Measurements from ENCODE around the gene GPX6. TPM values are rescaled to one million over a fixed set of nuclear protein-coding genes. Genes with fewer than 3 reads are reported as not detected.

GPX6 gene
- total and polyA plus RNA-seq, 2 donors (not counting 1 experiment from before 2014, with no cell fraction given), result not detected

GRCh38 chr6:28496099-28496779 is 19.4 kb downstream of the GPX6 start:
- TF ChIP-seq EZH2 (IDR thresholded peaks at IDR 0.05; ENCODE audit: low read length, missing control alignments) (no peak), CTCF (conservative IDR thresholded peaks at IDR 0.05 in 1 of 2, IDR thresholded peaks at IDR 0.05 in 1 of 2; ENCODE audit: low read depth in 1 of 2, low read length in 2 of 2) (peak in 1 of 2 donors; percentile 7)
- Histone ChIP-seq H2AFZ (ENCODE audit: low read length) (no peak overlapping the region), H3K27me3 (ENCODE audit: control insufficient read depth, insufficient read depth, low read length) (no peaks in the 10 kb centered on the region), H3K79me2 (ENCODE audit: control insufficient read depth, insufficient read depth, low read length) (no peaks in the 10 kb centered on the region), H3K9ac (ENCODE audit: insufficient read depth, low read length) (no peak overlapping the region), H3K36me3 (ENCODE audit: control insufficient read depth, insufficient read depth, low read length) (no peaks in the 10 kb centered on the region), H3K4me2 (ENCODE audit: extremely low read depth, insufficient read depth, low read length) (no peak overlapping the region), H4K20me1 (ENCODE audit: control insufficient read depth, extremely low read depth, insufficient read depth, low read length) (no peaks in the 10 kb centered on the region), H3K9me3 (ENCODE audit: control insufficient read depth, insufficient read depth, low read depth, low read length) (no peaks in the 10 kb centered on the region), H3K4me1 (ENCODE audit: control insufficient read depth, extremely low read depth, insufficient read depth, low read length) (no peaks in the 10 kb centered on the region), H3K4me3 (replicated peaks in 1 of 4; ENCODE audit: control extremely low read depth in 1 of 4, insufficient read depth in 1 of 4, low read depth in 3 of 4, low read length in 4 of 4) (no peak overlapping the region), H3K27ac (ENCODE audit: insufficient read depth, low read length) (no peak overlapping the region)
- peak in 1 of 2 donors; percentile 29 for DNase-seq (ENCODE audit: low read depth in 2 of 2)

DNA sequence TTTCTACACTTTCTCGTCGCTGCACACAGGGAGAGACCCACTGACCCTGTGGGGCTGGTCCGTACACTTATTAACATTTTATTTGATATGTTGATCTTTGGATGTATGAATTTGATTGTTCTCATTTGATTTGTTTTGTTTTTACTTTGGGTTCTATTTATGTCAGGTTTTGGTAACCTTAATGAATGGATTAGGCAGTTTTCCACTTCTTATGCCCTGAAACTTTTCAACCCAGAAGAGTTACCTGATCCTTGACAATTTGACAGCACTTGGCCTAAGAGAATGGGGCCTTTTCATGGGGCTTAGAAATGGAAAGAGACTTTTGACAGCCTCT is 23.6 kb downstream of the GPX6 start:
- no peak overlapping the region for H2AFZ ChIP-seq (ENCODE audit: low read length)
- no peaks in the 10 kb centered on the region for H4K20me1 ChIP-seq (ENCODE audit: control insufficient read depth, extremely low read depth, insufficient read depth, low read length)
- H3K9ac ChIP-seq (ENCODE audit: insufficient read depth, low read length), result no peak overlapping the region
- no peak overlapping the region for H3K27ac ChIP-seq (ENCODE audit: insufficient read depth, low read length)
- H3K79me2 ChIP-seq (ENCODE audit: control insufficient read depth, insufficient read depth, low read length), result no peaks in the 10 kb centered on the region
- H3K4me3 ChIP-seq (replicated peaks in 1 of 4; ENCODE audit: control extremely low read depth in 1 of 4, insufficient read depth in 1 of 4, low read depth in 3 of 4, low read length in 4 of 4), result no peak overlapping the region
- H3K9me3 ChIP-seq (ENCODE audit: control insufficient read depth, insufficient read depth, low read depth, low read length), result no peaks in the 10 kb centered on the region
- no peak for DNase-seq (ENCODE audit: low read depth in 2 of 2)
- no peaks in the 10 kb centered on the region for H3K4me1 ChIP-seq (ENCODE audit: control insufficient read depth, extremely low read depth, insufficient read depth, low read length)
- no peaks in the 10 kb centered on the region for H3K36me3 ChIP-seq (ENCODE audit: control insufficient read depth, insufficient read depth, low read length)
- no peaks in the 10 kb centered on the region for H3K27me3 ChIP-seq (ENCODE audit: control insufficient read depth, insufficient read depth, low read length)
- H3K4me2 ChIP-seq (ENCODE audit: extremely low read depth, insufficient read depth, low read length), result no peak overlapping the region
- TF ChIP-seq EZH2 (IDR thresholded peaks at IDR 0.05; ENCODE audit: low read length, missing control alignments), result no peak
- TF ChIP-seq CTCF (conservative IDR thresholded peaks at IDR 0.05 in 1 of 2, IDR thresholded peaks at IDR 0.05 in 1 of 2; ENCODE audit: low read depth in 1 of 2, low read length in 2 of 2), result no peak

DNA sequence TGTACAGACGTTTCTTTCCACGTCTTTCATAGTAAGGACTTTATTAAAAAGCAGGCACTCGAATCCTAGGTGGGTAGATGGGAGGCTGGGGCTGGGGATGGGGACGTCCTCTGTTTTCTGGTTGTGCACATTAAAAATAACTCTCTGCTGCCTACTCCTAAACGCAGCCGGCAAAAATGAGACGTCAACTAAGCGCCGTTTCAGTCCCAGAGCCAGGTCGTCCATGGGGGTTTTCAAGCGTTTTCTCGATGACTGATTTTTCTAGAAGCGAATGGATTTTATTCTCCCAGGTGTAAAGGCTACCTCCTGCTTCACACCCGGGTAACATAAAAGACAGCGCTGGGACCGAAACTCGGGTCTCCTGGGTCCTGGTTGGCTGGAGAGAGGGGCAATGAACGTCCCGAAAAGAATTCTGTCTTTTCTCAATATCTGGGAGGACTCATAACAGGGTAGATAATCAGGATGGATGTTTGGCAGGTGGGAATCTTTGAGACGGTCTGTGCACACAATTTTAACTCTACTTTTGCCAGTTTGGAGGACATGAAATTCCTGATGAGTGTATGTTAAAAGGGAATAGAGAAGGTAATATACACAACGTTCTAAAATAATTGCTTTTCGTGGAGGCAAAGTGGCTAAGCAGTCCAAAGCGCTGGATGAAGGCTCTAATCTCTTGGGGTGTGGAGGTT is 25.2 kb downstream of the GPX6 start:
- H3K4me2 ChIP-seq (ENCODE audit: extremely low read depth, insufficient read depth, low read length), result peak overlapping the region; percentile 66
- H3K36me3 ChIP-seq (ENCODE audit: control insufficient read depth, insufficient read depth, low read length), result no peaks in the 10 kb centered on the region
- H3K9ac ChIP-seq (ENCODE audit: insufficient read depth, low read length), result no peak overlapping the region
- no peak for DNase-seq (ENCODE audit: low read depth in 2 of 2)
- H3K9me3 ChIP-seq (ENCODE audit: control insufficient read depth, insufficient read depth, low read depth, low read length), result no peaks in the 10 kb centered on the region
- H3K79me2 ChIP-seq (ENCODE audit: control insufficient read depth, insufficient read depth, low read length), result no peaks in the 10 kb centered on the region
- no peaks in the 10 kb centered on the region for H4K20me1 ChIP-seq (ENCODE audit: control insufficient read depth, extremely low read depth, insufficient read depth, low read length)
- peak overlapping the region; percentile 85 for H2AFZ ChIP-seq (ENCODE audit: low read length)
- no peak overlapping the region for H3K27ac ChIP-seq (ENCODE audit: insufficient read depth, low read length)
- H3K4me3 ChIP-seq (replicated peaks in 1 of 4; ENCODE audit: control extremely low read depth in 1 of 4, insufficient read depth in 1 of 4, low read depth in 3 of 4, low read length in 4 of 4), result peak overlapping the region; percentile 58 to 85 (median 65)
- TF ChIP-seq EZH2 (IDR thresholded peaks at IDR 0.05; ENCODE audit: low read length, missing control alignments) (no peak), CTCF (conservative IDR thresholded peaks at IDR 0.05 in 1 of 2, IDR thresholded peaks at IDR 0.05 in 1 of 2; ENCODE audit: low read depth in 1 of 2, low read length in 2 of 2) (no peak)
- H3K27me3 ChIP-seq (ENCODE audit: control insufficient read depth, insufficient read depth, low read length), result no peaks in the 10 kb centered on the region
- no peaks in the 10 kb centered on the region for H3K4me1 ChIP-seq (ENCODE audit: control insufficient read depth, extremely low read depth, insufficient read depth, low read length)
